Bronchial epithelial cell (primary cell): ENCODE results near the gene STAG3. TPM values are rescaled to one million over a fixed set of nuclear protein-coding genes. Genes with fewer than 3 reads are reported as not detected.

Source experiments
- DNase-seq: peaks from one replicate; pipeline ENCODE4 v3.0.0-alpha.2; 2010; ENCODE audit warnings: low read depth
- FAIRE-seq: peaks from 2 replicates; lab custom pipeline; 2011; peaks lifted over from hg19 to GRCh38; lab: Jason Lieb, UNC
- H3K27me3 ChIP-seq: 2 replicates; pipeline ENCODE4 v1.5.1; 2011; ENCODE audit warnings: low read length; ENCODE audit not compliant: control insufficient read depth, insufficient read depth
- H3K36me3 ChIP-seq: 2 replicates; pipeline ENCODE4 v1.5.1; 2011; ENCODE audit warnings: low read length; ENCODE audit not compliant: control insufficient read depth, insufficient read depth
- H3K4me3 ChIP-seq: 2 replicates; pipeline ENCODE4 v1.5.1; 2011; ENCODE audit warnings: mild to moderate bottlenecking, low read depth, low read length, control low read depth
- total RNA-seq: library from RNA; depleted of rRNA; stranded (reverse); fragments of >200 nt; gene quantifications from 2 replicates; pipeline ENCODE4 v1.2.1, GENCODE V29; 2014
- TF ChIP-seq, protein P1 (sequence below): IDR thresholded peaks from 2 replicates; pipeline ENCODE4 v1.5.1; 2011; ENCODE audit warnings: mild to moderate bottlenecking, moderate library complexity, low read length, control low read depth, inconsistent platforms; ENCODE audit not compliant: insufficient read depth, severe bottlenecking

Gene STAG3
- total RNA-seq, 1 donor from 2014 or later = under 0.01 TPM

DNA sequence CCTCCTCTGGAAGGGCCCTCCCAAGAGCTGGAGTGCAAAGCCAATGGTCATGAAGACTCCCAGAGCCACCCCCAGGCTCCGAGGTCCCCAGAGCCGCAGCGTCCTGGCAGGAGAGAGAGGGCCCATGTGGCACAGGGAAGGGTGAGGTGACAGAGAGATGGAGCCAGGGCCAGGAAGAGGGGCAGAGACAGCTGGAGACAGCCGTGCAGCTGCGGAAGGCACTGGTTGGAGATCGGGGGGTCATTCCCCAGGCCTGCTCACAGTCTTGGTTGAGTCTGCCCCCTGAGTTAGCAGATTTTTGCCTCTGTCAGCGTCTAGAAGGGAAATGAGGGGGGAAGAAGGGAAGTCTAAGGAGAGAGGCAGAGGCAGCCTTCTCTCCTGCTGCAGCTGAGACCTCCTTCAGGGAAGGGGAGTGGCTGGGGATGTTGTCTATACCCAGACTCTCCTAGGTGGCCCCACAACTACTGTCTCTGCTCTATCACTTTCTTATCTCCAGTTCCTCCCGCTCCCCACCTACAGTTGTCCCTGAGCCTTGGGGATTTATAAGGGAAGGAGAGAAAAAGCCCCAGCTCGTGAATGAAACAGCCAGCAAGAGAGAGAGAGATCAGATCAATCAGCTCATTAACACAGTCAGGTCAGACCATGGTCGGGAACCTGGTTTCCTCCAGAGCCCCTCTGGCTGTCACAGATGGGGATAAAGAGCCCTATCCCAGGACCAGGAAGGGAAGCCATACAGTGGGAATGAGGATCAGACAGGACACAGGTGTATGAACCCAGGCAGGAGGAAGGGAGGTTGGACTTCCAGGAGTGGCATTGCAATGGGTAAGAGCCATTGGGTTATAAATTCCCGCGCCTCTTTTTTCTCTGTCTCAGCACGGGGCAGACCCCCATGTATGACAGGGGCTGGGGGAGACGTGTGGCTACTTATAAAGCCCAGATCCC is 10.5 kb upstream of the STAG3 start:
- no peak overlapping the region for H3K4me3 ChIP-seq
- peaks cover 6% of the 10 kb centered on the region for H3K27me3 ChIP-seq
- FAIRE-seq (no peak), DNase-seq (no peak)
- TF ChIP-seq, protein P1, sequence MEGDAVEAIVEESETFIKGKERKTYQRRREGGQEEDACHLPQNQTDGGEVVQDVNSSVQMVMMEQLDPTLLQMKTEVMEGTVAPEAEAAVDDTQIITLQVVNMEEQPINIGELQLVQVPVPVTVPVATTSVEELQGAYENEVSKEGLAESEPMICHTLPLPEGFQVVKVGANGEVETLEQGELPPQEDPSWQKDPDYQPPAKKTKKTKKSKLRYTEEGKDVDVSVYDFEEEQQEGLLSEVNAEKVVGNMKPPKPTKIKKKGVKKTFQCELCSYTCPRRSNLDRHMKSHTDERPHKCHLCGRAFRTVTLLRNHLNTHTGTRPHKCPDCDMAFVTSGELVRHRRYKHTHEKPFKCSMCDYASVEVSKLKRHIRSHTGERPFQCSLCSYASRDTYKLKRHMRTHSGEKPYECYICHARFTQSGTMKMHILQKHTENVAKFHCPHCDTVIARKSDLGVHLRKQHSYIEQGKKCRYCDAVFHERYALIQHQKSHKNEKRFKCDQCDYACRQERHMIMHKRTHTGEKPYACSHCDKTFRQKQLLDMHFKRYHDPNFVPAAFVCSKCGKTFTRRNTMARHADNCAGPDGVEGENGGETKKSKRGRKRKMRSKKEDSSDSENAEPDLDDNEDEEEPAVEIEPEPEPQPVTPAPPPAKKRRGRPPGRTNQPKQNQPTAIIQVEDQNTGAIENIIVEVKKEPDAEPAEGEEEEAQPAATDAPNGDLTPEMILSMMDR = no peak
- no peaks in the 10 kb centered on the region for H3K36me3 ChIP-seq

DNA sequence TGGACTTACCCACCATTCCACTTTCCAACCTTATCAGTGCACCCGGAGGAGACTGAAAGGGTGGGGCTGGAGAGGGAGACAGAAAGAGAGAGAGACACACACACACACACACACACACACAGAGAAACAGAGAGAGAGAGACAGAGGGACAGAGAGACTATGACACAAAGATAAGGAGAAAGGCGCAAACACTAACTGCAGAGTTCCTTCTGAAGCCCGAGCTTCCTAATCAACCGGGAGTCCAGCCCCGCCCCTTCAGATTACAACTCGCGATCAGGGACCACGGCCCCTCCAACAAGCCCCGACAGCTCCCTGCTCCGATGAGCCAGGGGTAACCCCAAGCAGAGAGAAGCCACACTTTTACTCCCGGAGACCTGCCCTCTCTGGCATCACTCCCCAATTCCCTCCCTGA is 9.8 kb upstream of the STAG3 start:
- peaks cover 6% of the 10 kb centered on the region for H3K27me3 ChIP-seq
- FAIRE-seq (no peak), DNase-seq (no peak)
- H3K4me3 ChIP-seq = peak overlapping the region; percentile 29
- TF ChIP-seq, protein P1 = no peak
- H3K36me3 ChIP-seq = no peaks in the 10 kb centered on the region

DNA sequence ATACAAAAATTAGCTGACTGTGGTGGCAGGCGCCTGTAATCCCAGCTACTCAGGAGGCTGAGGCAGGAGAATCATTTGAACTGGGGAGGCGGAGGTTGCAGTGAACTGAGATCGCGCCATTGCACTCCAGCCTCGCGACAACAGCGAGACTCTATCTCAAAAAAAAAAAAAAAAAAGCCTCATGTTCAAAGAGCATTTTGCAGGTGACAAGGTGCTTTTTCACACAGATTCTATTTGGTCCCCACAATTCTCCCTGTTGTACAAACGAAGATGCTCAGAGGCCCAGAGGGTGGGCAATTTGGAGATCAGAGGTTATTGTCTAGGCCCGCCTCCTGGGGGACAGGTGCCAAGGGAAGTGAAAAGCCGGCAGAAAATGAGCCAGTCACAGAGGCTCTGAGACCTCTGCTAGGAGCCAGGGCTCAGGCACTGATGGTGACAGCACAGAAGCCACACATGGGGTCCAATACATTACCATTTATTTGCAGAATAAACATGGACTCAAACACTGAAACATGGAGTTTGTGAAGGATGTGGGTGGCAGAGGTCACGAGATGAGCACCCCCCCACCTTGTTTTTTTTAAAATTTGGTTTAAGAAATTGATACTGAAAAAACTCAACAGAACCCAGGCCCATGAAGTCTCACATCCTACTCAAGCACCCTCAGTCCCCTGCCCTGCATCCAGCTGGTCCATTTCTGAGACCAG is 8.4 kb upstream of the STAG3 start:
- DNase-seq (no peak), FAIRE-seq (no peak)
- Histone ChIP-seq H3K4me3 (no peak overlapping the region), H3K27me3 (peaks cover 6% of the 10 kb centered on the region), H3K36me3 (no peaks in the 10 kb centered on the region)
- TF ChIP-seq, protein P1 = no peak

DNA sequence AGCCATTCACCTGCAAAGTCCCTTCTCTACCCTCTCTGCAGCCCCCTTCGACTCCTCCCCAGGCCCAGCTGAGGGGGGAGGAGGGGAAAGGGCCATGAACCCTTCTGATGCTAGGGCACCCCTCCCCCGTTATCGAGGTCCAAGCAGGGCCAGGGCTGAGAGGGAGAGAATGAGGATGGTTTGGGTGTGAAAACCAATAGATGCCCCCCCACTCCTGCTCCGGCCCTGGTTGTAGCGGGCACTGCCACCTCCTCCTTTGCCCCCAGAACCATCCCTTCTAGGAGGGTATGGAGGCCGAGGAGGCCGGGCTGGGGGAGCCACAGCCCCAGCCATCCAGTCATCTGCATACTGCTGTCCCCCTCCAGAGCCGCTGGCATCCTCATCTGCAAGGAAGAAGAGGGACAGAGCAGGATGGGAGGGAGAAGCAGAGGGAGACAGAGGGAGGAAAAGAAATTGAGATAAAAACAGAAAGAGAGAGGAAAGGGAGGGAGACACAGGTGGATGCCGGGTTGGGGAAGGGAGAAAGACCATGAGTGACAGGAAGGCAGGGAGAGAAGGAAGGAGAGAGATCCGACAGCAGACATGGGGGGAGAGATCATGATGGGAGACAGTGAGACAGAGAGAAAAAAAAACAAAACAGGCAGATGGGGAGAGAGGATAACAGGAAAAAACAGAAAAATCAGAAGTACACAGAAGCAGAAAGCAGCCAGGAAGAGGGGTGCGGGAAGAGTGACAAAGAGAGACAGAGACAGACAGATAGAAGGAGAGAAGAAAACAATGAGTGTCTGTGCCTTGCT is 7.4 kb upstream of the STAG3 start:
- TF ChIP-seq, protein P1 = no peak
- Histone ChIP-seq H3K27me3 (peaks cover 6% of the 10 kb centered on the region), H3K4me3 (no peak overlapping the region), H3K36me3 (no peaks in the 10 kb centered on the region)
- FAIRE-seq = no peak
- no peak for DNase-seq

DNA sequence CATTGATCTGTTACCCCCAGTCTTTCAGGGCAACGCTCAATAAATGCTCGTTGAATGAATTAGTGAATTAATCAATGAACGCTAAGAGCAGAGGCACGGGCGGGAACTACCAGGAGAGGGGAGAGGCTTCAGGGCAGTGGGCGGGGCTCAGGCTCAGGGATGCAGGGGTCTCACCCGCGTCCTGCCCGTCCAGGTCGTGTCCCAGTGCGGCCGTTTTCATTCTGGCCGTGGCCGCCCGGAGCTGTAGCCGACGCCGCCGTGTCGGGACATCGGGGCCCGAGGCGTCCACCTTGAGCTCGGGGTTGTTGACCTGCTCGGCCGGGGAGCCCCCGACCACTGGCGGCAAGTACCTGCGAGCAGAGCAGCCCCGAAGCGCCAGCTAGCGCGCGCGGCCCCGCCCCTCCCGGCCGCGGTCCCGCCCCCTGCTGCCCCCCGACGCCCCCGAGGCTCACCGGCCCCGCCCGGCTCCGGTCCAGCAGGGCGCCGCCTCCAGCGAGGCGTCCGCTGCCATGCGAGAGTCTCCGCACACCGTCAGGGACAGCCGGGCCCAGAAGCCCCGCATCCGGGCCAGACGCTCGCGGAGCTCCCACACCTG is 6.5 kb upstream of the STAG3 start:
- TF ChIP-seq, protein P1 = no peak
- FAIRE-seq = no peak
- H3K27me3 ChIP-seq = peaks cover 6% of the 10 kb centered on the region
- H3K4me3 ChIP-seq = peak overlapping the region; percentile 24
- H3K36me3 ChIP-seq = no peaks in the 10 kb centered on the region
- DNase-seq = no peak
